K562 (cell line): ENCODE data around the gene MCEMP1. TPM values are rescaled to one million over a fixed set of nuclear protein-coding genes. Genes with fewer than 3 reads are reported as not detected.

Experiments used
- ATF3 ChIP-seq, 2 experiments: fragments of 450-650 bp in 1 of 2; sonication (generic) in 1 of 2; formaldehyde crosslinking in 1 of 2; IDR thresholded peaks in 1 of 2; conservative IDR thresholded peaks in 1 of 2; 2 replicates each; pipeline versions ENCODE4 v1.6.1 to v1.8.1; 2016 to 2023; ENCODE audit warnings: mild to moderate bottlenecking in 2 of 2, moderate library complexity in 2 of 2, inconsistent platforms in 1 of 2, missing genetic modification reagents in 1 of 2
- CEBPB ChIP-seq: fragments of 450-650 bp; IDR thresholded peaks from 2 replicates; pipeline ENCODE4 v1.6.1; 2016; ENCODE audit warnings: missing genetic modification characterization, missing compliant biosample characterization
- NR3C1 ChIP-seq: sonication (generic); formaldehyde crosslinking; IDR thresholded peaks from 2 replicates; pipeline ENCODE4 v1.8.1; 2022; ENCODE audit warnings: missing genetic modification reagents
- OTX1 ChIP-seq: fragments of 450-650 bp; formaldehyde crosslinking; IDR thresholded peaks from 2 replicates; pipeline ENCODE4 v1.4.0; 2022; ENCODE audit warnings: mild to moderate bottlenecking
- TFAP4 ChIP-seq: sonication (generic); formaldehyde crosslinking; IDR thresholded peaks from 2 replicates; pipeline ENCODE4 v1.8.0; 2022; ENCODE audit warnings: missing genetic modification reagents, mild to moderate bottlenecking, moderate library complexity, borderline replicate concordance
- XRCC5 ChIP-seq: fragments of 200-400 bp; formaldehyde crosslinking; IDR thresholded peaks from 2 replicates; pipeline ENCODE4 v1.6.1; 2017; ENCODE audit warnings: low read depth, mild to moderate bottlenecking, low read length
- ZNF699 ChIP-seq: fragments of 250-450 bp; sonication (Bioruptor Pico); IDR thresholded peaks from 2 replicates; pipeline ENCODE4 v1.8.0; 2021; ENCODE audit warnings: mild to moderate bottlenecking, moderate library complexity; ENCODE audit not compliant: insufficient replicate concordance
- ZNF717 ChIP-seq: fragments of 250-450 bp; sonication (Bioruptor Pico); IDR thresholded peaks from 2 replicates; pipeline ENCODE4 v1.5.0; 2021
- polyA plus RNA-seq, 8 experiments: library from polyadenylated mRNA; depleted of rRNA in 4 of 8; stranded (reverse) in 5 of 8; unstranded in 3 of 8; fragments of >200 nt; fragmentation: Nextera tagmentation in 2 of 8; fragmentation: Illumina TruSeq in 1 of 8; extraction: Ambion mirVana in 2 of 8; extraction: Trizol in 1 of 8; gene quantifications; 2 replicates each; pipeline versions ENCODE4 v1.2.1 to v1.2.3, GENCODE V29; 2011 to 2014; ENCODE audit warnings: inconsistent platforms in 1 of 8, missing spikeins in 1 of 8
- total RNA-seq, 7 experiments: library from RNA; depleted of rRNA in 6 of 7; stranded (reverse); fragments of >200 nt in 6 of 7; fragmentation: Illumina TruSeq in 2 of 7; extraction: Trizol in 2 of 7; gene quantifications; 2 replicates each; pipeline versions ENCODE4 v1.2.1 to v1.2.3, GENCODE V29; 2011 to 2021; ENCODE audit warnings: low replicate concordance in 1 of 7
- TF ChIP-seq, protein P1 (sequence below): sonication (generic); formaldehyde crosslinking; IDR thresholded peaks from 2 replicates; pipeline ENCODE4 v1.8.1; 2023; ENCODE audit warnings: mild to moderate bottlenecking, missing genetic modification reagents
- TF ChIP-seq, protein P2 (sequence below): fragments of 200-800 bp; sonication (Bioruptor generic); IDR thresholded peaks from 2 replicates; pipeline ENCODE4 v1.6.1; 2017; ENCODE audit warnings: missing genetic modification characterization, missing compliant biosample characterization
- TF ChIP-seq, protein P3 (sequence below): IDR thresholded peaks from 2 replicates; pipeline ENCODE4 v1.6.1; 2014; ENCODE audit warnings: antibody characterized with exemption

Gene MCEMP1
- total and polyA plus RNA-seq, 9 of the 15 experiments (the other 6 are each of a cell fraction or from before 2014, with no cell fraction given) = 0.11 to 1.8 (median 0.51) TPM

DNA sequence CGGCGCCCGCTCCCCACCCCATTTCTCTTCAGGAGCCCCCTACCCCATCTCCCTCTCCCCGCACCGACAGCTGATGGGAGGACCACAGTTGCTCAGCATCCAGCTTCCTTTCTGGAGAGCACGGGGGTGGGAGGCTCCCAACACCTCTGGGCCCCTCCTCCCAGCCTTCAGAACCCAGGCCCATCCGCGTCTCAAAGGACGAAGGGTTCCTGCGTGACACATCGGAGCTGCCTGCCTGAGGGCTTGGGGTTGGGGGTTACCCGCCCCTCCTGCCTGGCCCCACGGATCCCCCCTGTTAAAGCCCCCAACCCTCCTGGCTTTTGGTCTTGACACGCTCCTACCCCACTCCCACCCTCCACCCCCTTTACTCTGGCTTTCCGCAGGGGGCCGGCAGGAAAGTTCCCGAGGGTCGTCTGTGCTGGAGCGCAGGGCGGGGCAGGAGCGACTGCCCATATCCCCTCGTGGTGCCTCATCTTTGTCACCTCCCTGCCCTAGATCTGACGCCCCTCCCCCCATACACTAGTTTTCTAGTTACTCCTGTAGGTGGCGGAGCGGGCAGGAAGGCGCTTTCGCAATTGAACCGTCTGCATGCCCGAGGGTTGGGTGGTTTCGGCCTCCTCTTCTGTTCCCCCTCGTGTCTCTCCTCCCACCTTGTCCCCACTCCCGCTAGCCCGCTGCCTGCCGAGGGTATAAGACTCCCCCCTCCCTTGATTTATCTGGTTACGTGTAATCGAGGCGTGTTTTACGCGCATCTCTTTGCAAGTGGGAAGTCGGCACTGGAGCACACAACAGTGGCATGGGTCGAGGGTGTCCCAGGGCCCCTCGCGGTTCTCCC, 4.7 kb downstream of the MCEMP1 start (continued):
- TF ChIP-seq, protein P1, sequence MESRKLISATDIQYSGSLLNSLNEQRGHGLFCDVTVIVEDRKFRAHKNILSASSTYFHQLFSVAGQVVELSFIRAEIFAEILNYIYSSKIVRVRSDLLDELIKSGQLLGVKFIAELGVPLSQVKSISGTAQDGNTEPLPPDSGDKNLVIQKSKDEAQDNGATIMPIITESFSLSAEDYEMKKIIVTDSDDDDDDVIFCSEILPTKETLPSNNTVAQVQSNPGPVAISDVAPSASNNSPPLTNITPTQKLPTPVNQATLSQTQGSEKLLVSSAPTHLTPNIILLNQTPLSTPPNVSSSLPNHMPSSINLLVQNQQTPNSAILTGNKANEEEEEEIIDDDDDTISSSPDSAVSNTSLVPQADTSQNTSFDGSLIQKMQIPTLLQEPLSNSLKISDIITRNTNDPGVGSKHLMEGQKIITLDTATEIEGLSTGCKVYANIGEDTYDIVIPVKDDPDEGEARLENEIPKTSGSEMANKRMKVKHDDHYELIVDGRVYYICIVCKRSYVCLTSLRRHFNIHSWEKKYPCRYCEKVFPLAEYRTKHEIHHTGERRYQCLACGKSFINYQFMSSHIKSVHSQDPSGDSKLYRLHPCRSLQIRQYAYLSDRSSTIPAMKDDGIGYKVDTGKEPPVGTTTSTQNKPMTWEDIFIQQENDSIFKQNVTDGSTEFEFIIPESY (CRISPR knock-in tag) = peak; percentile 100
- TF ChIP-seq CEBPB (tag) (peak; percentile 94), XRCC5 (peak; percentile 46; the same call in 1 of the 2 replicates), ZNF717 (CRISPR knock-in tag) (no peak), ZNF699 (CRISPR knock-in tag) (no peak), NR3C1 (CRISPR knock-in tag) (0 out of 2 replicates have a peak, but pooled peaks have one; percentile 7), ATF3 (IDR thresholded peaks at IDR 0.05) (peak; percentile 29; the same call in 1 of the 2 replicates), ATF3 (CRISPR knock-in tag; conservative IDR thresholded peaks at IDR 0.05) (no peak), TFAP4 (CRISPR knock-in tag) (peak; percentile 42; the same call in 1 of the 2 replicates), OTX1 (CRISPR knock-in tag) (no peak)
- TF ChIP-seq, protein P2, sequence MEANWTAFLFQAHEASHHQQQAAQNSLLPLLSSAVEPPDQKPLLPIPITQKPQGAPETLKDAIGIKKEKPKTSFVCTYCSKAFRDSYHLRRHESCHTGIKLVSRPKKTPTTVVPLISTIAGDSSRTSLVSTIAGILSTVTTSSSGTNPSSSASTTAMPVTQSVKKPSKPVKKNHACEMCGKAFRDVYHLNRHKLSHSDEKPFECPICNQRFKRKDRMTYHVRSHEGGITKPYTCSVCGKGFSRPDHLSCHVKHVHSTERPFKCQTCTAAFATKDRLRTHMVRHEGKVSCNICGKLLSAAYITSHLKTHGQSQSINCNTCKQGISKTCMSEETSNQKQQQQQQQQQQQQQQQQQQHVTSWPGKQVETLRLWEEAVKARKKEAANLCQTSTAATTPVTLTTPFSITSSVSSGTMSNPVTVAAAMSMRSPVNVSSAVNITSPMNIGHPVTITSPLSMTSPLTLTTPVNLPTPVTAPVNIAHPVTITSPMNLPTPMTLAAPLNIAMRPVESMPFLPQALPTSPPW = peak; percentile 45; the same call in 1 of the 2 replicates
- TF ChIP-seq, protein P3, sequence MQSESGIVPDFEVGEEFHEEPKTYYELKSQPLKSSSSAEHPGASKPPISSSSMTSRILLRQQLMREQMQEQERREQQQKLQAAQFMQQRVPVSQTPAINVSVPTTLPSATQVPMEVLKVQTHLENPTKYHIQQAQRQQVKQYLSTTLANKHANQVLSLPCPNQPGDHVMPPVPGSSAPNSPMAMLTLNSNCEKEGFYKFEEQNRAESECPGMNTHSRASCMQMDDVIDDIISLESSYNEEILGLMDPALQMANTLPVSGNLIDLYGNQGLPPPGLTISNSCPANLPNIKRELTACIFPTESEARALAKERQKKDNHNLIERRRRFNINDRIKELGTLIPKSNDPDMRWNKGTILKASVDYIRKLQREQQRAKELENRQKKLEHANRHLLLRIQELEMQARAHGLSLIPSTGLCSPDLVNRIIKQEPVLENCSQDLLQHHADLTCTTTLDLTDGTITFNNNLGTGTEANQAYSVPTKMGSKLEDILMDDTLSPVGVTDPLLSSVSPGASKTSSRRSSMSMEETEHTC = no peak
- TF ChIP-seq, all 486 proteins: peak for 17
